Measurements from ENCODE around the gene SLC1A4.

SLC1A4 gene

DNA sequence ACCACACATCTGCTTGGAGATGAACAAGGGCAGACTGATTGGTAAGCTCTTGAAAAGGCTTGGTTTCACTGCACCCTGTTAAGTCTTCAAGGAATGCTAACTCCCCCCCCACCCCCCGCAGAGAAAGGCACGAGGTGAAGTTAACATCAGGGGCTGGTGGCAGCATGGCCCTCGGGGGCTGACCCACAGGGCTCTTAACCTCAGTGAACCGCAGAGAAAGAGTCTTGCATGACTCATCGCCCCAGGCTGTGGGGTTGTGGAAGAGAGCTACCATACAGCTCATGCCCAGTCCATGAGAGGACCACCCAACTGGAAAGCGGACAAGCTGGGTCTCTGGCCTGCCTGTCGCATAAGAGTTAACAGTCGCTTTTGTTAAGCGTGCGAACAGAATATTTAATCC, 56.5 kb downstream of the SLC1A4 start:
- Histone ChIP-seq H3K9me3 (no peaks in the 10 kb centered on the region), H3K36me3 (replicated peaks) (no peaks in the 10 kb centered on the region), H3K27me3 (ENCODE audit: low read depth) (no peaks in the 10 kb centered on the region), H3K4me1 (no peaks in the 10 kb centered on the region), H3K4me3 (no peak overlapping the region)
- in situ Hi-C loops (cut with MboI; ENCODE audit: low sequenced_read_pairs) = loop anchor here (25.0 kb wide), 1 partner anchor 458 kb away; no protein-coding TSS in a partner anchor
- DNase-seq (ENCODE audit: low spot score in 2 of 2) = no peak

DNA sequence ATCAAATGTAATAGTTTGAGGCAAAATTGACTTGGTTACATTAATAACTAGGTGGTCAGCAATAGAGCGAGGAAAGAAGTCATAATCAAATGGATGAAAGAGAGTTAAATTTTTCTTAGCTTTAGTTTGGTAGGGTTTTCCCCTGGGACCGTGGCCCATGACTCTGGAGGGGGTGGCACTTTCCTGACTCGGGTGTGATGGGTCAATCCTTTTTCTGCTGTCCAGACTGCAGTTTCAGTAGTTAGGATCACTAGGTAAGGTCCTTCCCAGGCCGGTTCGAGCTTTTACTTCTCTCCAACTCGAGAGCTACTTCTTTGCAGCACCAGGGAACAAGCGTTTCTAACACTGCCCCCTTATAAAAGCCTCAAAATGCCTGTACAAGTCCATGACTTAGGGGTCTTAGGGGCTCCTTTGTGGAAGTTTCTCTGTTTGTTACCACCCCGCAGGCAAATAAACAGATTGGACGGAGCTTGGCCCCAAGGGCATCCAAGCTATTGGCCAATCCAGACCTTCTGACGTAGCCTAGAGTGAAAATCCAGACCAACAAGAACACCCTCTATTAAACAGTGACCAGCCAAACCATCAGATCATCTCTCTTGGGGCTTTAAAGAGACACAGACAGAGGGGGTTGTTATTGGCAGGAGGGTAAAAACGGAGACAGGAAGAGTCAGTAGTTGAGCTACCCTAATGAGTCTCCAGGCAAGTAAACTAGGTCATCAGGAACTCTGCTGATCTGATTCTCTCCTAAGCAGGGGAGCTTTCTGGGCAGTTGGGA, 57.6 kb downstream of the SLC1A4 start:
- Histone ChIP-seq H3K27me3 (ENCODE audit: low read depth) (no peaks in the 10 kb centered on the region), H3K4me1 (no peaks in the 10 kb centered on the region), H3K9me3 (no peaks in the 10 kb centered on the region), H3K4me3 (no peak overlapping the region), H3K36me3 (replicated peaks) (no peaks in the 10 kb centered on the region)
- in situ Hi-C loops (cut with MboI; ENCODE audit: low sequenced_read_pairs) = loop anchor here (25.0 kb wide), 1 partner anchor 460 kb away; no protein-coding TSS in a partner anchor
- DNase-seq (ENCODE audit: low spot score in 2 of 2) = no peak

- Histone ChIP-seq H3K4me1 (no peaks in the 10 kb centered on the region), H3K36me3 (replicated peaks) (no peaks in the 10 kb centered on the region), H3K4me3 (no peak overlapping the region), H3K27me3 (ENCODE audit: low read depth) (no peaks in the 10 kb centered on the region), H3K9me3 (no peaks in the 10 kb centered on the region)
- DNase-seq (ENCODE audit: low spot score in 2 of 2) = no peak
- in situ Hi-C loops (cut with MboI; ENCODE audit: low sequenced_read_pairs) = loop anchor here (25.0 kb wide), 1 partner anchor 462 kb away; no protein-coding TSS in a partner anchor
These were observed 59.9 kb downstream of the SLC1A4 start for GRCh38 chr2:65049010-65049639.

DNA sequence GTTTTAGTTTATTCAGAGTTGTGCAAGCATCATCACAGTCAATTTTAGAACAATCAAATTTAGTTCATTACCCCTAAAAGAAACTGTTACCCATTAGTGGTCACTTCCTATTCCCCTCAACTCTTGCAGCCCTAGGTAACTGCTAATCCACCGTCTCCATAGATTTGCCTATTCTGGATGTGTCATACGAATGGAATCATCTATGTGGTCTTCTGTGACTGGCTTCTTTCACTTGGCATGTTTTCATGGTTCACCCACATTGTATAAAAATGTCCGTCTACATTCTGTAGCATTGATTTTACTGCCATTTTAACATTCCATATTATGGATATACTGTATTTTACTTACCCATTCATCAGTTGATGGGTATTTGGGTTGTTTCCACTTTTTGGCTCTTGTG, 61.7 kb downstream of the SLC1A4 start:
- Histone ChIP-seq H3K4me3 (no peak overlapping the region), H3K4me1 (no peaks in the 10 kb centered on the region), H3K27me3 (ENCODE audit: low read depth) (no peaks in the 10 kb centered on the region), H3K9me3 (no peaks in the 10 kb centered on the region), H3K36me3 (replicated peaks) (no peaks in the 10 kb centered on the region)
- no peak for DNase-seq (ENCODE audit: low spot score in 2 of 2)
- in situ Hi-C loops (cut with MboI; ENCODE audit: low sequenced_read_pairs) = loop anchor here (10.0 kb wide), 1 partner anchor 514 kb away; no protein-coding TSS in a partner anchor

- Histone ChIP-seq H3K27me3 (ENCODE audit: low read depth) (no peaks in the 10 kb centered on the region), H3K36me3 (replicated peaks) (no peaks in the 10 kb centered on the region), H3K4me1 (no peaks in the 10 kb centered on the region), H3K9me3 (no peaks in the 10 kb centered on the region), H3K4me3 (no peak overlapping the region)
- no peak for DNase-seq (ENCODE audit: low spot score in 2 of 2)
- in situ Hi-C loops (cut with MboI; ENCODE audit: low sequenced_read_pairs) = loop anchor here (10.0 kb wide), 1 partner anchor 512 kb away; no protein-coding TSS in a partner anchor
These were observed 64.0 kb downstream of the SLC1A4 start for GRCh38 chr2:65053199-65053598.

DNA sequence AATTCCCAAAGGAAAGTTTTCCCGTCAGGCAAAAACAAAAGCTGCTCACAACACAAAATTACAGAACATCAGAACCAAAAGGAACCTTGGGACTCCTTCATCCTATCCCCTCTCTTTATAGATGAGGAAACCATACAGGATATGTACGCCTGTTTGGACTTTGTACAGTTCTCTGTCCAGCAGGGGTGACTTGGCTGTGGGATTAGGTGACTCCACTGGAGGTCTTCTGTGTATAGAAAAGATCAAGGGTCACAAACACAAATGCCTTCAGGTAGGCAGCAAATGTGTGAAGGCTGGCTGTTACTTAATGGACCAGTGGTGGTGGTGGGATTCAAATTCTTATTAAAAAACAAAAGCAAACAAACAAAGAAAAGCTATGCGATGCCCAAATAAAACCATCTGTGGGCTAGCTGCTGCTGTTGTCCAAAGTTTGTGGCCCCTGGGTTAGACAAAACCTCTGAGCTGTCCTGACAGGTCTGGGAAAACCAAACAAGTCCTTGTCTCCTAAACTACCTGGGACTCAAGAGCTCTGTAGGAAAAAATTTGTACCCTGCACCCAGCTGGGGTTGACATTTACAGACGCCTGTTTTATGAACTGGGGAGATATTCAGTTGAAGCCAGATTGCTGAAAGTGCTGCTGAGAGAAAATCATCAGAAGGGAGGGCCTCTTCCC, 65.7 kb downstream of the SLC1A4 start:
- Histone ChIP-seq H3K4me3 (no peak overlapping the region; the same call in 1 of the 2 replicates), H3K27me3 (ENCODE audit: low read depth) (no peaks in the 10 kb centered on the region), H3K4me1 (peaks cover 8% of the 10 kb centered on the region), H3K9me3 (no peaks in the 10 kb centered on the region), H3K36me3 (replicated peaks) (no peaks in the 10 kb centered on the region)
- in situ Hi-C loops (cut with MboI; ENCODE audit: low sequenced_read_pairs) = loop anchor here (10.0 kb wide), 1 partner anchor 510 kb away; no protein-coding TSS in a partner anchor
- no peak for DNase-seq (ENCODE audit: low spot score in 2 of 2)

DNA sequence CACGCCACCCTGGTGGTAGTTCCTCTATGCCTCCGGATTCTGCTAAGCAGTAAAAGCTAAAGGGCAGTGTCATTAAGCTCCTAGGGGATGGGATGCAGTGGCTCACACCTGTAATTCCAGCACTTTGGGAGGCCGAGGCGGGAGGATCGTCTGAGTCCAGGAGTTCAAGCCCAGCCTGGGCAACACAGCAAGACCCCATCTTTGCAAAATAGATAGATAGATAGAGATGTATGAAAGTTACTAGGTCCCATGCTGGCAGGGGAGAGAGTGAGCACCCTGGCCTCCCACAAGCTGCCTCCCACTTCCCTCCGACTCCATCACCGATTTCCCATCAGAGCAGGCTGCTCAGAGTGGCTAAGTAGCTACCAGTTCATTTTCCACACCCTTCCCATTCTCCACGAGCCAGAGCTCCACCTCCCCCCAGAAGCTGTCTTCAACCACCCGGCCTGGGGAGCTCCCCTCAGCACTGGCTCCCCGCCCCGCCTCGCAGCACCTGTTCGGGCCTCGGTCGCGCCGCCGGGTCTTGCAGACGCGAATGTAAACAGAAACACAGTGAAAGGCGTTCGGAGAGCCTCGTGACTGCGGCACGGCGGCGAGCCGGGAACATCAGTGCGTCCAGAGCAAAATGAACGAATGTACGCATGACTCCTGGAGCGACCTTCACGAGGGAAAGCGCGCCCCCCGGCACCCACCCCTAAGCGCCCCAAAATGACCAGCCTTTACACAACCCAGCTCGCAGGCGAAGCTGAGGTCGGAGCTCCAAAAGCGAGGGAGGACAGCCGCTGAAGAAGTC, 66.4 kb downstream of the SLC1A4 start:
- no peaks in the 10 kb centered on the region for H3K27me3 ChIP-seq (ENCODE audit: low read depth)
- no peak for DNase-seq (ENCODE audit: low spot score in 2 of 2)
- H3K4me1 ChIP-seq = peaks cover 8% of the 10 kb centered on the region
- no peaks in the 10 kb centered on the region for H3K36me3 ChIP-seq (replicated peaks)
- peak overlapping the region; percentile 72 for H3K4me3 ChIP-seq
- H3K9me3 ChIP-seq = no peaks in the 10 kb centered on the region
- in situ Hi-C loops (cut with MboI; ENCODE audit: low sequenced_read_pairs) = loop anchor here (10.0 kb wide), 1 partner anchor 509 kb away; no protein-coding TSS in a partner anchor

DNA sequence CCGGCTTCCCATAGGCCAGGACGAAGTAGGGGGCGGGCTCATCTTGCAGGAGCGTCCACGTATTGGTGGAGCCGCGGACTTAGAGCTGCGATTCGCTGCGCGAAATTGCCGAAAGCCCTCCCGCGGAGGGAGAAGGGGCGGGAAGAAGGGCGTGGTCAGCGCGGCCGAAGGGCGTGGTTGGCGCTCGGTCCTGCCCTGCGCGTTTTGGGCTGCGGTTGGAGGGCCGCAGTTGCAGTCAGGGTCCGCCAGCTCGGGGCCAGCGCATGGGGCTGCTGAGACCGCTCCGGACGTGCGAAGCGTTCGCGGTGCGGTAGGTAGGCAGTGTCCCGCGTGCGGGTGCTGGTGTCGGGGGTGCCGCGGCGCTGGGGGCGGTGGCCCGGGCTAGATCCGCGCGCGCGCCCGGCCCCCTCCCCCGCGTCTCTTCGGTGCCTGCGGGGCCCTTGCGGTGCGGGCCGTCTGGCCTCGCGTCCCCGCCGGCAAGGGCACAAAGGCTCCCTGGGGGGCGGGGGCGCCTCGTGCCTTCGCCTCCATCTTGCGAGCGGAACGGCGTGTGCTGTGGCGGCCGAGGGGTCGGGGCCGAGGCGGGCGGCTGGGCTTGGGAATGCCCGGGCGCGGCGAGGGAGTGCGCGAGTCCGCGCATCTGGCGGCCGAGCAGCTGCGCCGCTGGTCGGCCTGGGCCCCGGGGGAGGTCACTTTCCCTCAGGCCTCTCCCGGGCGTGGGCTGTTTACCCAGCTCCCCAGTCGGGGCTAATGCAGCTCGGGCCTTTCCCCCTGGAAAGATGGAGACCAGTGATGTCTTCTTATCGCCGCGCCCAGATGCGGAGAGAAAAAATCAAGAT, 67.2 kb downstream of the SLC1A4 start, which contains the start of gene CEP68:
CEP68 (plus strand) TSS at position 202 of the 839 bp plus-strand sequence. CDS start 13,029 bp downstream, outside the sequence.
- H3K36me3 ChIP-seq (replicated peaks) = no peaks in the 10 kb centered on the region
- no peaks in the 10 kb centered on the region for H3K9me3 ChIP-seq
- peak; percentile 97 to 98 for DNase-seq (ENCODE audit: low spot score in 2 of 2)
- peaks cover 8% of the 10 kb centered on the region for H3K4me1 ChIP-seq
- in situ Hi-C loops (cut with MboI; ENCODE audit: low sequenced_read_pairs) = loop anchor here (10.0 kb wide), 1 partner anchor 508 kb away; no protein-coding TSS in a partner anchor
- H3K4me3 ChIP-seq = peak within 1 kb of the TSS; percentile 72
- H3K27me3 ChIP-seq (ENCODE audit: low read depth) = no peaks in the 10 kb centered on the region

DNA sequence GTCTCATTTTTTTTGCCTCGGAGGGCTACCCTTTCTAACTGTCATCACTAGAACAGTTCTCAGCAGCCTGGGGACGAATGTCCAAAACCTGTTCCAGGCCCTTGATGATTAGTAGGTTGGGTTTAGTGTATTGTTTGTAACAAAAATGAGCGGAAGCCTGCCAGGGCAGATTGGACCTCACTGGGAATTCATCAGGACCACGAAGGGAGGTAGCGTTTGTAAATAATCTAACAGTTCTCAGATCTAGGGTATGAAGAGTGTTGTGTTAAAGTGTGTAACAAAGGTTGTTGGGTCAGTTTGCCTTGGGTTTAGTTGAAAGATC, 67.8 kb downstream of the SLC1A4 start:
- H3K9me3 ChIP-seq = no peaks in the 10 kb centered on the region
- in situ Hi-C loops (cut with MboI; ENCODE audit: low sequenced_read_pairs) = loop anchor here (10.0 kb wide), 1 partner anchor 508 kb away; no protein-coding TSS in a partner anchor
- H3K27me3 ChIP-seq (ENCODE audit: low read depth) = no peaks in the 10 kb centered on the region
- H3K4me3 ChIP-seq = peak overlapping the region; percentile 72
- no peaks in the 10 kb centered on the region for H3K36me3 ChIP-seq (replicated peaks)
- no peak for DNase-seq (ENCODE audit: low spot score in 2 of 2)
- H3K4me1 ChIP-seq = peaks cover 8% of the 10 kb centered on the region

- H3K36me3 ChIP-seq (replicated peaks) = no peaks in the 10 kb centered on the region
- in situ Hi-C loops (cut with MboI; ENCODE audit: low sequenced_read_pairs) = loop anchor here (10.0 kb wide), 1 partner anchor 507 kb away; no protein-coding TSS in a partner anchor
- H3K9me3 ChIP-seq = no peaks in the 10 kb centered on the region
- H3K4me1 ChIP-seq = peaks cover 8% of the 10 kb centered on the region
- H3K27me3 ChIP-seq (ENCODE audit: low read depth) = no peaks in the 10 kb centered on the region
- peak overlapping the region; percentile 72 for H3K4me3 ChIP-seq
- DNase-seq (ENCODE audit: low spot score in 2 of 2) = peak; percentile 47 to 48
These were observed 68.3 kb downstream of the SLC1A4 start for GRCh38 chr2:65057391-65058052.

- no peak for DNase-seq (ENCODE audit: low spot score in 2 of 2)
These were observed 69.9 kb downstream of the SLC1A4 start for GRCh38 chr2:65059071-65059470.

More at GRCh38 chr2:65059071-65059470, 69.9 kb downstream of the SLC1A4 start:
- H3K4me3 ChIP-seq = no peak overlapping the region
- H3K36me3 ChIP-seq (replicated peaks) = no peaks in the 10 kb centered on the region
- in situ Hi-C loops (cut with MboI; ENCODE audit: low sequenced_read_pairs) = loop anchor here (10.0 kb wide), 1 partner anchor 506 kb away; no protein-coding TSS in a partner anchor
- peaks cover 8% of the 10 kb centered on the region for H3K4me1 ChIP-seq
- no peaks in the 10 kb centered on the region for H3K9me3 ChIP-seq
- H3K27me3 ChIP-seq (ENCODE audit: low read depth) = no peaks in the 10 kb centered on the region
